GM12875 (cell line): Measurements from ENCODE around the gene EP400.
A peak's percentile ranks its signal among the peaks of the same experiment; 100 is the strongest.

ENCODE experiments used
- H3K4me3 ChIP-seq: one replicate; pipeline ENCODE4 v1.5.1; 2011; ENCODE audit warnings: low read depth, low read length, control low read depth
- TF ChIP-seq, protein P1 (sequence below): IDR thresholded peaks from 2 replicates; pipeline ENCODE4 v1.5.1; 2011; ENCODE audit warnings: low read depth, mild to moderate bottlenecking, control low read depth, inconsistent platforms, low read length, moderate library complexity, borderline replicate concordance; ENCODE audit not compliant: insufficient read depth

EP400 gene

DNA sequence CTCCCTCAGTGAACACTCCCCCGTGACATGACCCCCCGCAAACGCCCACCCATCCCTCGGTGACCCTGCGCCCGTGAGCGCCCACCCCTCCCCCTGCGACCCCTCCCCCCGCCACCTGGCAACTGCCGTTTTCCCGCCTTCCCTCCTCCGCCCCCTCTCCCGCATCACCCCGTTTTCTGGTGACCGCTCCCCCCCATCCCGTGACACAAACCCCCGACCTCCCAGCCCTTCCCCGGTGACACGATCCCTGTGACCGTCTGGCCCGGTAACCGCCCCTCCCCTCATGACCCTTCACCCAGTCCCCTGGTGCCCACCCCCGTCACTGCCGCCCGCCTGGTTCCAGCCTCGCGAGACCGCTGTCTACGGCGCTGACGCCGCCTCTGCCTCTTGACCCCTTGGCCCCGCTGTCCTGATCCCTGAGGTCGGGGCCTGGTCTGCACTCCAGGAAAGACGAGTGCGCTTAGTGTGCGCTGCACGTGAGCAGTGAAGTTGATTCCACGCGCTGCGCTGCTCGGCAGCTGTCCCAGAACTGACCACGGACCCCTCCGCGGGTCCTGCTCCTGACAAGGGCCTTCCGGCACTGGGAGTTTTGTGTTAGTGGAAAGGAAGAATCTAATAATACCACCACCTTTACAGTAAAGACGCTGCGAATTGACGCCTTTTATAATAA, 135.0 kb downstream of the EP400 start:
- TF ChIP-seq, protein P1, sequence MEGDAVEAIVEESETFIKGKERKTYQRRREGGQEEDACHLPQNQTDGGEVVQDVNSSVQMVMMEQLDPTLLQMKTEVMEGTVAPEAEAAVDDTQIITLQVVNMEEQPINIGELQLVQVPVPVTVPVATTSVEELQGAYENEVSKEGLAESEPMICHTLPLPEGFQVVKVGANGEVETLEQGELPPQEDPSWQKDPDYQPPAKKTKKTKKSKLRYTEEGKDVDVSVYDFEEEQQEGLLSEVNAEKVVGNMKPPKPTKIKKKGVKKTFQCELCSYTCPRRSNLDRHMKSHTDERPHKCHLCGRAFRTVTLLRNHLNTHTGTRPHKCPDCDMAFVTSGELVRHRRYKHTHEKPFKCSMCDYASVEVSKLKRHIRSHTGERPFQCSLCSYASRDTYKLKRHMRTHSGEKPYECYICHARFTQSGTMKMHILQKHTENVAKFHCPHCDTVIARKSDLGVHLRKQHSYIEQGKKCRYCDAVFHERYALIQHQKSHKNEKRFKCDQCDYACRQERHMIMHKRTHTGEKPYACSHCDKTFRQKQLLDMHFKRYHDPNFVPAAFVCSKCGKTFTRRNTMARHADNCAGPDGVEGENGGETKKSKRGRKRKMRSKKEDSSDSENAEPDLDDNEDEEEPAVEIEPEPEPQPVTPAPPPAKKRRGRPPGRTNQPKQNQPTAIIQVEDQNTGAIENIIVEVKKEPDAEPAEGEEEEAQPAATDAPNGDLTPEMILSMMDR, result no peak
- peak overlapping the region; percentile 88 for H3K4me3 ChIP-seq

DNA sequence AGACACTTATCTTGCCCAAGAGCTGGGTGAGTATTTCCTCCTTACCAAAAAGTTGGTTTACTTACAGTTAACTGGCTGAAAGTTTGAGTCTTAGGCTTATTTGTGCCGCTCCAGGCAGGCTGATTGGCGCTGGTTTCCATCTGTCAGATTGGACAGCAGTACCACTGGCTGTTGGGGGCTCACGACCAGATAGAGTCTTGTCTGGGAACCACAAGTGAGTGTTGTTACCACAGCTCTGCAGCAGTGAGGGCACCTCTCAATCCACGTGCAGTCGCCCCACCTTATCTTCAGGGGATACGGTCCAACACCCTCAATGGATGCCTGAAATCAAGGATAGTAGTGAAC, 135.5 kb downstream of the EP400 start:
- peak overlapping the region; percentile 88 for H3K4me3 ChIP-seq
- TF ChIP-seq, protein P1, result no peak

DNA sequence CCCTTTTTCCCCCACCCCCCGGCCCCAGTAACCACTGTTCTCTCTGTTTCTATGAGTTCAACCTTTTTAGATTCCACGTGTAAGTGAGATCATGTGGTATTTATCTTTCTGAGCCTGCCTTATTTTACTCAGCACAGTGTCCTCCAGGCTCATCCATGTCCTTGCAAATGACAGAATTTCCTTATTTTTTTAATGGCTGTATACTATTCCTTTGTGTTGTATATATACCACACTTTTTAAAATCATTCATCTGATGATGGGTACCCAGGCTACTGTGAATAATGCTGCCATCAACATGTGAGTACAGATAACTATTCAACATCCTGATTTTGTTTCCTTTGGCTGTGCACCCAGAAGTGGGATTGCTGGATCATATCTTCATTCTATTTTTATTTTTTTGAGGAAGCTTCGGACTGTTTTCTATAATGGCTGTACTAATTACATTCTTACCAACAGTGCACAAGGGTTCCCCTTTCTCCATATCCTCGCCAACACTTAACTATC, 139.7 kb downstream of the EP400 start:
- H3K4me3 ChIP-seq, result no peak overlapping the region
- TF ChIP-seq, protein P1, result no peak

DNA sequence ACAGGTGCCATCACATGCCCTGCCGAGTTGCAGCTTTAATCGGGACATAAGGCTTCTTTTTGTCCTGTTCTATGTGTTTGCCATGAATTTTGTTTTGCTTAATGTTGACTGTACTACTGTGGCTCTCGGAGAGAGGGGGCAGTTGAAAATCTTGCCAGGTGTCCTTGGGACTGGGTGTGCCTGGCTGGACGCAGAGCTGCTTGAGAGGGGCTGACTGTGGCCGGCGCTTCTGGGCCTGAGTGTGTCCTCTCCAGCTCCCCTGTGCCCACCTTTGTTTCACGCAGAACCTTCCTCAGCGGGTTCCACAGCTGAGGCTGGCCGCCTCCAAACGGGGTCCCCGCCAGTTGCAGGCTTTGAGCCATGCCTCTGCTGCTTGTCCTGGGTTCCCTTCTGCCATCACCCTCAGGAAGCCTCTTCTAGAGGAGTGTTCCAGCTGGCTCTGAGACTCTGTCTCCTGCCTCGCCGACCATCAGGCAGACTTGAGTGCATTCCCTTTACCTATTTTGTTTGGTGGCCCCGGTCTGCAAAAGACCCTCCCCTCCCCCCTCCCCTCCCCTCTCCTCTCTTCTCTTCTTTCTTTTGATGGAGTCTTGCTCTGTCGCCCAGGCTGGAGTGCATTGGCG, 144.6 kb downstream of the EP400 start:
- H3K4me3 ChIP-seq, result no peak overlapping the region
- TF ChIP-seq, protein P1, result no peak

DNA sequence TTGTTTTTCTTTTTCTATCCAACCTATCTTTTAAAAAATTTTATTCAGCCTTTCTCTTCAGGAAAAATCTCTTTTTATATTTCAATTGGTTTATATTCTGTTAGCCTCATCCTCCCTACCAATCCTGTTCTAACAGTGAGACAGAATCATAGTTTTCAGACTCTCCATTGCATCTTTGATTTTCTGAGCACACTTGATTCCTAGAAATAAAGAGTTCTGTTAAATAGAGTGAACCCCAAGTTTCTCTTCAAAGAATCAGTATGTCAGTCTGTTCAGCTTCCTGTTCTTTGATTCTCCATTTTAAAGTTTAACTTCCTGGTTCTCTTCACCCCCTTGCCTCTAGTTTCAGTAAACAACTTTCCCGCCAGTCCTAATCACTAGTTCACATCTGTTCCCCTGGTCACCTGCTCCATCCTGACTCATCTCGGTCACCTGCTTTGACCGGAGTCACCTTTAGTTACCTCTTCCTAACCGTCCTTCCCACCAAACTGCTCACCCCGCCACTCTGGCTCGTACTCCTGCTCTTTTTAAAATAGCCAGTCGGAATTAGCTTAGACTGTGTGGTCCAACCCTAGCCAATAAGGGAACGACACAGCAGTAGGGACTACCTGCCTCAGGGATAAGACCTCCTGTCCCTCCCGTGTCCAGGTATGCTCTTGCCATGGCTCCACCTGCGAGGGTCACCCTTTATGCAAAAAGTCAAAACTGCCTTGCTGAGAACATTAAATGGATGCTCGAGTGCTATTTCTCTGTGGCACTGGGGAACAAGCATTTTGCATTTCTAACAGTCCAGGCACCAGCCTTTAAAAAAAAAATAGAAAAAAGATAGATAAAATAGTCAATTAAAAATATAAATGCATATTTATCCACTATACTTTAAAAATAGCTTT, 146.0 kb downstream of the EP400 start:
- no peak overlapping the region for H3K4me3 ChIP-seq
- TF ChIP-seq, protein P1, result no peak

DNA sequence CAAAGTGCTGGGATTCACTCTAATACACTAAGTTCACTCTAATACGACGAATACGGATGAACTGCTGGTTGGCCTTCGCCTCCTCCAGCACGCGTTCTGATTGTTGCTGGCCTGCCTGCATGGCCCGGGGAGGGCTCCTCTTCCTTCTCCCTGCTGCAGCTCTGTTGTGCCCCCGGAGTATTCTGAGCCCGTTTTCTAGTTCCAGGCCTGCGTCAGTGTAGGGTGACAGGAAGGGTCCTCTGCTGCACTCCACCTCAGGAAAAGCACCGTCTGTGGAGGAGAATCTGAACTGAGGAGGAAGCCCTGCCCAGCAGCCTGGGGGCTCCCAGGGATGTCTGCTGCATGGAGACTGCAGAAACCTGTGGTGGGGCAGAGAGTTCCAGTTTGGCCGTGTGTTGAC, 150.0 kb downstream of the EP400 start:
- H3K4me3 ChIP-seq, result no peak overlapping the region
- TF ChIP-seq, protein P1, result no peak
